HepG2 (cell line): ENCODE measurements around the gene GNAI2. TPM values are rescaled to one million over a fixed set of nuclear protein-coding genes. Genes with fewer than 3 reads are reported as not detected.
A peak's percentile ranks its signal among the peaks of the same experiment; 100 is the strongest.

ENCODE experiments used
- FOXM1 ChIP-seq: sonication (generic); formaldehyde crosslinking; IDR thresholded peaks from 2 replicates; pipeline ENCODE4 v1.5.0; 2020; ENCODE audit warnings: missing genetic modification reagents
- KAT2B ChIP-seq: fragments of 150-350 bp; IDR thresholded peaks from 2 replicates; pipeline ENCODE4 v1.6.1; 2014; ENCODE audit warnings: low read depth, low read length, borderline replicate concordance
- NFE2 ChIP-seq: sonication (generic); formaldehyde crosslinking; IDR thresholded peaks from 2 replicates; pipeline ENCODE4 v1.4.0; 2020; ENCODE audit warnings: missing genetic modification reagents
- NFYC ChIP-seq: IDR thresholded peaks from 2 replicates; pipeline ENCODE4 v1.6.1; 2016; ENCODE audit warnings: missing genetic modification reagents, missing compliant biosample characterization
- PHF20 ChIP-seq: sonication (generic); formaldehyde crosslinking; IDR thresholded peaks from 2 replicates; pipeline ENCODE4 v1.5.0; 2020; ENCODE audit warnings: mild to moderate bottlenecking, missing genetic modification reagents
- ZMYM4 ChIP-seq: sonication (generic); formaldehyde crosslinking; IDR thresholded peaks from 2 replicates; pipeline ENCODE4 v1.8.1; 2023; ENCODE audit warnings: mild to moderate bottlenecking, missing genetic modification reagents
- ZNF234 ChIP-seq: sonication (generic); formaldehyde crosslinking; conservative IDR thresholded peaks from 2 replicates; pipeline ENCODE4 v1.5.1; 2020; ENCODE audit warnings: mild to moderate bottlenecking, missing genetic modification reagents
- ZNF331 ChIP-seq: sonication (generic); formaldehyde crosslinking; IDR thresholded peaks from 2 replicates; pipeline ENCODE4 v1.4.0; 2020; ENCODE audit warnings: missing genetic modification reagents
- ZNF354B ChIP-seq: sonication (generic); formaldehyde crosslinking; IDR thresholded peaks from 2 replicates; pipeline ENCODE4 v1.8.0; 2022; ENCODE audit warnings: mild to moderate bottlenecking, missing genetic modification reagents
- polyA plus RNA-seq, 8 experiments: library from polyadenylated mRNA; depleted of rRNA in 3 of 8; stranded (reverse) in 7 of 8; unstranded in 1 of 8; fragments of >200 nt; fragmentation: Illumina TruSeq in 4 of 8; extraction: Trizol in 4 of 8; gene quantifications; 2 replicates each; pipeline versions ENCODE4 v1.2.1 to v1.2.3, GENCODE V29; 2011 to 2016; ENCODE audit warnings: low read depth in 4 of 8, missing spikeins in 1 of 8, mixed read lengths in 1 of 8; ENCODE audit not compliant: insufficient read depth in 1 of 8
- total RNA-seq, 5 experiments: library from RNA; depleted of rRNA; stranded (reverse); fragments of >200 nt; fragmentation: Illumina TruSeq; extraction: Trizol; gene quantifications; 2 replicates each; pipeline ENCODE4 v1.2.3, GENCODE V29; 2016; ENCODE audit warnings: low read depth in 1 of 5
- TF ChIP-seq, protein P1 (sequence below): sonication (generic); formaldehyde crosslinking; IDR thresholded peaks from 2 replicates; pipeline ENCODE4 v1.5.0; 2020; ENCODE audit warnings: mild to moderate bottlenecking, missing genetic modification reagents
- TF ChIP-seq, protein P2 (sequence below): sonication (generic); formaldehyde crosslinking; conservative IDR thresholded peaks from 2 replicates; pipeline ENCODE4 v1.8.0; 2022; ENCODE audit warnings: mild to moderate bottlenecking, moderate library complexity, missing genetic modification reagents
- TF ChIP-seq, protein P3 (sequence below): sonication (generic); formaldehyde crosslinking; IDR thresholded peaks from 2 replicates; pipeline ENCODE4 v1.5.1; 2020; ENCODE audit warnings: missing genetic modification reagents, mild to moderate bottlenecking, borderline replicate concordance
- TF ChIP-seq, protein P4 (sequence below): sonication (generic); formaldehyde crosslinking; IDR thresholded peaks from 2 replicates; pipeline ENCODE4 v1.4.0; 2020; ENCODE audit warnings: low read depth, mild to moderate bottlenecking, missing genetic modification reagents
- TF ChIP-seq, protein P5 (sequence below): fragments of 450-650 bp; IDR thresholded peaks from 2 replicates; pipeline ENCODE4 v1.6.1; 2016

Gene GNAI2
- total and polyA plus RNA-seq, 2 of the 13 experiments (the other 11 are each of a cell fraction or from before 2014, with no cell fraction given): 51.1 to 66.2 TPM

DNA sequence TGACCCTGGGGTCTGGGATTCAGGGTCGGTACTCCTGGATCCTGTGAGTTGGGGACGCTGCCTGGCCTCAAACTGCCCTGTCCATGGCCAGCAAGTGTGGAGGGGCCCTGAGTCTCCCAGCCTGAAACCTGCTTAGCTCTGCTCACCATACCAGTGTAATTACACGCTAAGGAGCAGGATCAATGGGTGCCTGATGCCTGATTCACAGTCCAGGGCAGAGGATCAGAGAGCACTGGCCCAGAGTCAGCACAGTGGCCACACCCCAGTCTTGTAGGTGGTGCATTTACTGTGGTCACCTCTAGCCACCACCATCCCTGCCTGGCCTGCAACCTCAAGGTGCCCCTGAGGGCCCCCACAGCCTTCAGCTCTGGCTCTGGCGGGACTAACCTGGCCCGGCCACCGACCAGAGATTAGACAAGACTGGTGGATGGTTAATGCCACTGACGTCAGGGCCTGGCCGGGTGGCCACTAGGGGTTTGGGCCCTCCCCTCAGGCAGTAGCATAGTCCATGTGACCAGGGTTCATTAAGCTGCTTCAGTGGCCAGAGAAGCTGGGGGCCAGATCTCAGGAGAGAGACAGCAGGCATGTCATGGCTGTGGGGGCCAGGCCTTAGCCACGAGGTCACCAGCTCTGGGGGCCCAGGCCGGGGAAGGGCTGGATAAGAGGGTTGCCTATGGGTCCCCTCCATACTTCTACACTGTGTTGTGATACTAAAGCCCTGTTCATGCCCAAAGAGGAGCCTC lies 34.3 kb upstream of the GNAI2 start (continued):
- TF ChIP-seq, protein P1, sequence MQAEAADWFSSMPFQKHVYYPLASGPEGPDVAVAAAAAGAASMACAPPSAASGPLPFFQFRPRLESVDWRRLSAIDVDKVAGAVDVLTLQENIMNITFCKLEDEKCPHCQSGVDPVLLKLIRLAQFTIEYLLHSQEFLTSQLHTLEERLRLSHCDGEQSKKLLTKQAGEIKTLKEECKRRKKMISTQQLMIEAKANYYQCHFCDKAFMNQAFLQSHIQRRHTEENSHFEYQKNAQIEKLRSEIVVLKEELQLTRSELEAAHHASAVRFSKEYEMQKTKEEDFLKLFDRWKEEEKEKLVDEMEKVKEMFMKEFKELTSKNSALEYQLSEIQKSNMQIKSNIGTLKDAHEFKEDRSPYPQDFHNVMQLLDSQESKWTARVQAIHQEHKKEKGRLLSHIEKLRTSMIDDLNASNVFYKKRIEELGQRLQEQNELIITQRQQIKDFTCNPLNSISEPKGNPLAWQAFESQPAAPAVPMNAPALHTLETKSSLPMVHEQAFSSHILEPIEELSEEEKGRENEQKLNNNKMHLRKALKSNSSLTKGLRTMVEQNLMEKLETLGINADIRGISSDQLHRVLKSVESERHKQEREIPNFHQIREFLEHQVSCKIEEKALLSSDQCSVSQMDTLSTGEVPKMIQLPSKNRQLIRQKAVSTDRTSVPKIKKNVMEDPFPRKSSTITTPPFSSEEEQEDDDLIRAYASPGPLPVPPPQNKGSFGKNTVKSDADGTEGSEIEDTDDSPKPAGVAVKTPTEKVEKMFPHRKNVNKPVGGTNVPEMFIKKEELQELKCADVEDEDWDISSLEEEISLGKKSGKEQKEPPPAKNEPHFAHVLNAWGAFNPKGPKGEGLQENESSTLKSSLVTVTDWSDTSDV (CRISPR knock-in tag): no peak
- TF ChIP-seq, protein P2, sequence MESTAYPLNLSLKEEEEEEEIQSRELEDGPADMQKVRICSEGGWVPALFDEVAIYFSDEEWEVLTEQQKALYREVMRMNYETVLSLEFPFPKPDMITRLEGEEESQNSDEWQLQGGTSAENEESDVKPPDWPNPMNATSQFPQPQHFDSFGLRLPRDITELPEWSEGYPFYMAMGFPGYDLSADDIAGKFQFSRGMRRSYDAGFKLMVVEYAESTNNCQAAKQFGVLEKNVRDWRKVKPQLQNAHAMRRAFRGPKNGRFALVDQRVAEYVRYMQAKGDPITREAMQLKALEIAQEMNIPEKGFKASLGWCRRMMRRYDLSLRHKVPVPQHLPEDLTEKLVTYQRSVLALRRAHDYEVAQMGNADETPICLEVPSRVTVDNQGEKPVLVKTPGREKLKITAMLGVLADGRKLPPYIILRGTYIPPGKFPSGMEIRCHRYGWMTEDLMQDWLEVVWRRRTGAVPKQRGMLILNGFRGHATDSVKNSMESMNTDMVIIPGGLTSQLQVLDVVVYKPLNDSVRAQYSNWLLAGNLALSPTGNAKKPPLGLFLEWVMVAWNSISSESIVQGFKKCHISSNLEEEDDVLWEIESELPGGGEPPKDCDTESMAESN (CRISPR knock-in tag): no peak
- TF ChIP-seq NFE2 (CRISPR knock-in tag) (no peak), KAT2B (no peak), PHF20 (CRISPR knock-in tag) (0 out of 2 replicates have a peak, but pooled peaks have one; percentile 32), ZNF354B (CRISPR knock-in tag) (no peak), ZMYM4 (no peak), ZNF331 (CRISPR knock-in tag) (no peak), ZNF234 (CRISPR knock-in tag) (no peak), NFYC (CRISPR knock-in tag) (no peak), FOXM1 (no peak)
- TF ChIP-seq, protein P3, sequence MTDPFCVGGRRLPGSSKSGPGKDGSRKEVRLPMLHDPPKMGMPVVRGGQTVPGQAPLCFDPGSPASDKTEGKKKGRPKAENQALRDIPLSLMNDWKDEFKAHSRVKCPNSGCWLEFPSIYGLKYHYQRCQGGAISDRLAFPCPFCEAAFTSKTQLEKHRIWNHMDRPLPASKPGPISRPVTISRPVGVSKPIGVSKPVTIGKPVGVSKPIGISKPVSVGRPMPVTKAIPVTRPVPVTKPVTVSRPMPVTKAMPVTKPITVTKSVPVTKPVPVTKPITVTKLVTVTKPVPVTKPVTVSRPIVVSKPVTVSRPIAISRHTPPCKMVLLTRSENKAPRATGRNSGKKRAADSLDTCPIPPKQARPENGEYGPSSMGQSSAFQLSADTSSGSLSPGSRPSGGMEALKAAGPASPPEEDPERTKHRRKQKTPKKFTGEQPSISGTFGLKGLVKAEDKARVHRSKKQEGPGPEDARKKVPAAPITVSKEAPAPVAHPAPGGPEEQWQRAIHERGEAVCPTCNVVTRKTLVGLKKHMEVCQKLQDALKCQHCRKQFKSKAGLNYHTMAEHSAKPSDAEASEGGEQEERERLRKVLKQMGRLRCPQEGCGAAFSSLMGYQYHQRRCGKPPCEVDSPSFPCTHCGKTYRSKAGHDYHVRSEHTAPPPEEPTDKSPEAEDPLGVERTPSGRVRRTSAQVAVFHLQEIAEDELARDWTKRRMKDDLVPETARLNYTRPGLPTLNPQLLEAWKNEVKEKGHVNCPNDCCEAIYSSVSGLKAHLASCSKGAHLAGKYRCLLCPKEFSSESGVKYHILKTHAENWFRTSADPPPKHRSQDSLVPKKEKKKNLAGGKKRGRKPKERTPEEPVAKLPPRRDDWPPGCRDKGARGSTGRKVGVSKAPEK (CRISPR knock-in tag): no peak
- TF ChIP-seq, protein P4, sequence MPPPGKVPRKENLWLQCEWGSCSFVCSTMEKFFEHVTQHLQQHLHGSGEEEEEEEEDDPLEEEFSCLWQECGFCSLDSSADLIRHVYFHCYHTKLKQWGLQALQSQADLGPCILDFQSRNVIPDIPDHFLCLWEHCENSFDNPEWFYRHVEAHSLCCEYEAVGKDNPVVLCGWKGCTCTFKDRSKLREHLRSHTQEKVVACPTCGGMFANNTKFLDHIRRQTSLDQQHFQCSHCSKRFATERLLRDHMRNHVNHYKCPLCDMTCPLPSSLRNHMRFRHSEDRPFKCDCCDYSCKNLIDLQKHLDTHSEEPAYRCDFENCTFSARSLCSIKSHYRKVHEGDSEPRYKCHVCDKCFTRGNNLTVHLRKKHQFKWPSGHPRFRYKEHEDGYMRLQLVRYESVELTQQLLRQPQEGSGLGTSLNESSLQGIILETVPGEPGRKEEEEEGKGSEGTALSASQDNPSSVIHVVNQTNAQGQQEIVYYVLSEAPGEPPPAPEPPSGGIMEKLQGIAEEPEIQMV (CRISPR knock-in tag): 0 out of 2 replicates have a peak, but pooled peaks have one; percentile 31
- TF ChIP-seq, protein P5, sequence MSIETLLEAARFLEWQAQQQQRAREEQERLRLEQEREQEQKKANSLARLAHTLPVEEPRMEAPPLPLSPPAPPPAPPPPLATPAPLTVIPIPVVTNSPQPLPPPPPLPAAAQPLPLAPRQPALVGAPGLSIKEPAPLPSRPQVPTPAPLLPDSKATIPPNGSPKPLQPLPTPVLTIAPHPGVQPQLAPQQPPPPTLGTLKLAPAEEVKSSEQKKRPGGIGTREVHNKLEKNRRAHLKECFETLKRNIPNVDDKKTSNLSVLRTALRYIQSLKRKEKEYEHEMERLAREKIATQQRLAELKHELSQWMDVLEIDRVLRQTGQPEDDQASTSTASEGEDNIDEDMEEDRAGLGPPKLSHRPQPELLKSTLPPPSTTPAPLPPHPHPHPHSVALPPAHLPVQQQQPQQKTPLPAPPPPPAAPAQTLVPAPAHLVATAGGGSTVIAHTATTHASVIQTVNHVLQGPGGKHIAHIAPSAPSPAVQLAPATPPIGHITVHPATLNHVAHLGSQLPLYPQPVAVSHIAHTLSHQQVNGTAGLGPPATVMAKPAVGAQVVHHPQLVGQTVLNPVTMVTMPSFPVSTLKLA: no peak
